NOMO-1 treated with DMSO at 0.1 percent for 48 hours (cell line): ENCODE results near the gene CKMT1B.
"Not testable (repeated sequence)": the region's sequence is repeated elsewhere in the genome, so short reads cannot be mapped to it uniquely, and the experiment has no call there.

ENCODE experiments used
- DNase-seq: peaks from one replicate; lab custom pipeline; 2025; ENCODE audit not compliant: unreplicated experiment; lab: John Stamatoyannopoulos, UW

CKMT1B gene

GRCh38 chr15:43593328-43594190, at the start of gene CKMT1B:
CKMT1B (plus strand) TSS chr15:43594027; CDS start chr15:43594219, 192 bp downstream.
- DNase-seq = not testable (repeated sequence)

- no peak for DNase-seq
Observed at GRCh38 chr15:43544266-43544665, 49.6 kb upstream of the CKMT1B start.

GRCh38 chr15:43545426-43545825, 48.4 kb upstream of the CKMT1B start:
- DNase-seq = no peak

GRCh38 chr15:43547539-43547938, 46.3 kb upstream of the CKMT1B start:
- DNase-seq = no peak

GRCh38 chr15:43550527-43551363, 43.1 kb upstream of the CKMT1B start:
- no peak for DNase-seq

- no peak for DNase-seq
Observed at GRCh38 chr15:43552256-43552655, 41.6 kb upstream of the CKMT1B start.

GRCh38 chr15:43552986-43553385, 40.8 kb upstream of the CKMT1B start:
- no peak for DNase-seq

- DNase-seq = not testable (repeated sequence)
Observed at GRCh38 chr15:43562753-43563152, 31.1 kb upstream of the CKMT1B start.

- not testable (repeated sequence) for DNase-seq
Observed at GRCh38 chr15:43563793-43564192, 30.0 kb upstream of the CKMT1B start.

GRCh38 chr15:43566615-43567014, 27.2 kb upstream of the CKMT1B start:
- not testable (repeated sequence) for DNase-seq

GRCh38 chr15:43574607-43575006, 19.2 kb upstream of the CKMT1B start:
- DNase-seq = not testable (repeated sequence)

GRCh38 chr15:43589778-43590466, 3.9 kb upstream of the CKMT1B start, which contains the start of gene PPIP5K1:
PPIP5K1 (minus strand) TSS chr15:43590208; CDS start chr15:43584504, 5,704 bp downstream.
- DNase-seq = not testable (repeated sequence)

- not testable (repeated sequence) for DNase-seq
Observed at GRCh38 chr15:43592841-43593240, 986 bp upstream of the CKMT1B start.

GRCh38 chr15:43599131-43599530, 5.3 kb downstream of the CKMT1B start:
- DNase-seq = not testable (repeated sequence)

- not testable (repeated sequence) for DNase-seq
Observed at GRCh38 chr15:43600200-43600599, 6.4 kb downstream of the CKMT1B start.

GRCh38 chr15:43602233-43602632, 8.4 kb downstream of the CKMT1B start:
- not testable (repeated sequence) for DNase-seq

GRCh38 chr15:43617750-43618149, 23.9 kb downstream of the CKMT1B start:
- DNase-seq = not testable (repeated sequence)

GRCh38 chr15:43618700-43619099, 24.9 kb downstream of the CKMT1B start, which contains the start of gene STRC:
STRC (minus strand) TSS chr15:43618800; CDS start chr15:43618722, 78 bp downstream.
- not testable (repeated sequence) for DNase-seq

- DNase-seq = not testable (repeated sequence)
Observed at GRCh38 chr15:43622068-43622799, 28.4 kb downstream of the CKMT1B start.

- DNase-seq = no peak
Observed at GRCh38 chr15:43625106-43625505, 31.3 kb downstream of the CKMT1B start.
